GM12801 (cell line): ENCODE data around the gene RGL2.

ENCODE experiments used
- CTCF ChIP-seq: IDR thresholded peaks from one replicate; pipeline ENCODE4 v1.5.1; 2011; ENCODE audit warnings: control low read depth; ENCODE audit not compliant: insufficient read length; ENCODE audit errors: extremely low read depth

RGL2 gene

GRCh38 chr6:33251395-33252012, 47.2 kb downstream of the RGL2 start:
- TF ChIP-seq CTCF: no peak

- TF ChIP-seq CTCF: no peak
Observed at GRCh38 chr6:33250731-33251130, 48.0 kb downstream of the RGL2 start.

- TF ChIP-seq CTCF: no peak
Observed at GRCh38 chr6:33249732-33250630, 48.8 kb downstream of the RGL2 start.

GRCh38 chr6:33248932-33249731, 49.6 kb downstream of the RGL2 start:
- no peak for TF ChIP-seq CTCF

GRCh38 chr6:33248643-33248931, 50.2 kb downstream of the RGL2 start:
- TF ChIP-seq CTCF: no peak

- TF ChIP-seq CTCF: no peak
Observed at GRCh38 chr6:33247977-33248642, 50.6 kb downstream of the RGL2 start.

- TF ChIP-seq CTCF: no peak
Observed at GRCh38 chr6:33243476-33243875, 55.3 kb downstream of the RGL2 start.
